HUES6 (cell line): ENCODE data around the gene ADAMTS19.
A peak's percentile ranks its signal among the peaks of the same experiment; 100 is the strongest.
"Not testable (repeated sequence)": the region's sequence is repeated elsewhere in the genome, so short reads cannot be mapped to it uniquely, and the experiment has no call there.

Experiments
- H3K27ac ChIP-seq: 2 replicates; pipeline ENCODE4 v1.7.0; 2013; ENCODE audit warnings: low read depth, mild to moderate bottlenecking, low read length, inconsistent platforms
- H3K27me3 ChIP-seq: 2 replicates; pipeline ENCODE4 v1.6.1; 2013; ENCODE audit warnings: low read length; ENCODE audit not compliant: control insufficient read depth, insufficient read depth
- H3K36me3 ChIP-seq: 2 replicates; pipeline ENCODE4 v1.6.1; 2013; ENCODE audit warnings: low read length; ENCODE audit not compliant: control insufficient read depth, insufficient read depth
- H3K4me1 ChIP-seq: 2 replicates; pipeline ENCODE4 v1.6.1; 2013; ENCODE audit warnings: low read length; ENCODE audit not compliant: control insufficient read depth, insufficient read depth
- H3K4me3 ChIP-seq: 2 replicates; pipeline ENCODE4 v1.5.1; 2013; ENCODE audit warnings: low read depth, low read length
- H3K9ac ChIP-seq: one replicate; pipeline ENCODE4 v1.6.1; 2013; ENCODE audit warnings: mild to moderate bottlenecking, low read length
- H3K9me3 ChIP-seq: 2 replicates; pipeline ENCODE4 v1.6.1; 2013; ENCODE audit warnings: low read depth, low read length; ENCODE audit not compliant: control insufficient read depth, insufficient read depth

The ADAMTS19 gene

DNA sequence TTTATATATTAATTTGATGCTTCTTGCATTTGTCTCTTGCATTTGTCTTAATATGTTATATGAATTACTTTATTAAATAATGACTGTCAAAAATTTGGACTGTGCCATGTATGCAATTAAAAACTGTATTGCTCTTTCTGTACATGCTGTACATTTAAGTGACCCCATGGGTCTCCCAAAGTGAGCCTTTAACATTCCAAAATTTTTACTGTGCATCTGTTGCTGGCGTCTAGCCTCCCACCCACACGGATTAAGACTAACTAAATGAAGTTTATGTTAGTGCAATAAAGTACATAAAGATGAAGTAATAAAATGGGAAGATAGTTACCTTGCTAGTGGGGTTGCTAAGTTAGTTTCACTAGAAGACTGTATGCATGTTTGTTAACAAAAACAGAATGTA, 48.5 kb downstream of the ADAMTS19 start:
- Histone ChIP-seq H3K27me3 (no peaks in the 10 kb centered on the region), H3K4me3 (no peak overlapping the region), H3K9me3 (no peaks in the 10 kb centered on the region), H3K36me3 (peaks cover 13% of the 10 kb centered on the region), H3K4me1 (no peaks in the 10 kb centered on the region), H3K27ac (no peak overlapping the region), H3K9ac (no peak overlapping the region)

GRCh38 chr5:129509363-129509975, 49.4 kb downstream of the ADAMTS19 start:
- H3K27ac ChIP-seq = no peak overlapping the region
- H3K9ac ChIP-seq = no peak overlapping the region
- no peaks in the 10 kb centered on the region for H3K9me3 ChIP-seq
- H3K4me3 ChIP-seq = no peak overlapping the region
- H3K27me3 ChIP-seq = no peaks in the 10 kb centered on the region
- H3K4me1 ChIP-seq = no peaks in the 10 kb centered on the region
- H3K36me3 ChIP-seq = peaks cover 13% of the 10 kb centered on the region

DNA sequence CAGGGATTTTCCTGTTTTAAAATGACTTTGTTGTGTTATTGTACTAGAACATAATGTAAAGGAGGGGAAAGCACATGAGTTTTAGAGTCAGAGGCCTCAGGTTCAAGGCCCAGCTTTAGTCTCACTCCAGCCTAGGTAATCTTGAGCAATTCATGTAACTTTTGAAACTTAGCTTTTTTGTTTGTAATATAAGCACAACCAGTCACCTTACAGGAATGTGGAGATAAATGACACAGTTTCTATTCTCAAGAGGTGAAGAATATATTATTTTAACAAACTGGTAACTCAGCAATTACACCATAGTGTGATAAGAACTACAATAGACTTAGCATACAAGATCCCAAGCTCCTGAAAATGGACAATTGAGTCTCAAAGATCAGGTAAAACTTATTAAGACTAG, 51.2 kb downstream of the ADAMTS19 start:
- Histone ChIP-seq H3K27me3 (no peaks in the 10 kb centered on the region), H3K36me3 (peaks cover 13% of the 10 kb centered on the region), H3K9me3 (no peaks in the 10 kb centered on the region), H3K27ac (no peak overlapping the region), H3K4me1 (no peaks in the 10 kb centered on the region), H3K4me3 (no peak overlapping the region), H3K9ac (no peak overlapping the region)

DNA sequence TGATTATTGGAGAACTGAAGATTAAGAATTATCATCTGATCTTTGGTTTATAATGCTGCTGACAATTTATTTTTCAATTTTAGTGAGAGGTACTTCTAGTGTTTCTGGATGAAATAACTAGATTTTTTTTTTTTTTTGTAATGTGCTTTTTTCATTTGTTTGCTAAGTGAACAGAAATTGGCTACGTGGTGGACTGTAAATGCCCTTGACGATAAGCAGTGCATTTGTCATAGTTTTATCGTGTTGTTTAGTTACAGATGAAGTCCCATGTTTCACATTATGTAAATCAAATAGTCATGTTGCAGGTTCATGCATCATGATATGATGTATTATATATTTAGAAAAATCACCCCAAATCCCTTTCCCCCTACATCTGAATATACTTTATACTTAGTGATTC, 81.0 kb downstream of the ADAMTS19 start:
- Histone ChIP-seq H3K4me1 (no peaks in the 10 kb centered on the region), H3K27me3 (no peaks in the 10 kb centered on the region), H3K9ac (no peak overlapping the region), H3K36me3 (0 out of 2 replicates have a peak, but pooled peaks cover 3% of the 10 kb centered on the region), H3K9me3 (no peaks in the 10 kb centered on the region), H3K4me3 (no peak overlapping the region), H3K27ac (no peak overlapping the region)

DNA sequence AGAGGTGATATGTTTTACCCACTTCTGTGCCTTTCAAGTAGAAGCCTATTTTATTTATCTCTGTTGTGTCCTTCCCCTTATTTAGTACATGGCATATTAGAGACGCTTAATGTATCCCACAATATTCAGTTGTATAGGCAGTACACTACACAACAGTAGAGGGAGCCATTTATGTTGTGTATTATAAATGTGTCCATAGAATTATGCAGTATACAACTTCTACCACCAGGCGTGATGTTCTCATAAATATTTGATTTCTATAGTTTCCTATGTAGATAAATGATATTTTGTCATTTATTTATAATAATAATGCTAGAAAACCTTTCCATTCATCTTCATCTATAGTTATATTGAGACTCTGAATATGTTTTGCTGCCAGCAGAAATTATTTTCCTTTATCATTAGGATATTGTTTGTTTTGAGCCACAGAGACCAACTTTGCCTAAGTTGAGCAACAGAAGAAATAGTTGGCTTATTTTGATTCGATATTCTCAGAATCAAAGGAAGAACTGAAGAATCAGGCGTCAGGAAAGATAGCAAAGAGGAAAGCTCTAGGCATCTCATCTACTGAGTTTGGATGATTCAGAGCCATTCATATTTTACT, 81.7 kb downstream of the ADAMTS19 start:
- Histone ChIP-seq H3K27me3 (no peaks in the 10 kb centered on the region), H3K27ac (no peak overlapping the region), H3K9ac (no peak overlapping the region), H3K4me1 (no peaks in the 10 kb centered on the region), H3K4me3 (no peak overlapping the region), H3K9me3 (no peaks in the 10 kb centered on the region; the same call in 1 of the 2 replicates), H3K36me3 (0 out of 2 replicates have a peak, but pooled peaks cover 5% of the 10 kb centered on the region)

DNA sequence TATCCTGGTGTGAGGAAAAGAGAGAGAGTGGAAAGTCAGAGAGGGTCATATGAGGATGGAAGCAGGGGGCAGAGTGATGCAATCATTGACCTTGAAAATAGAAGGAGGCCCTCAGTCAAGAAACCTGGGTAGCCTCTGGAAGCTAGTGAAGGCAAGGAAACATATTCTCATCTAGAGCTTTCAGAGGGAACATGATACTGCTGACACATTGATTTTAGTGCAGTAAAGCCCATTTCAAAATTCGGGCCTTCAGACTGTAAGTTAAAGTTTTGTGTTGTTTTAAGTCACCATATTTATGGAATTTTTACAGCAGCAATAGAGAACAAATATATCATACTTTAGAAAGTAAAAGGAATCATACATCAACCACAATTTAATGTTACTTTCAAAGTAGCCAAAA, 87.0 kb downstream of the ADAMTS19 start:
- no peak overlapping the region for H3K4me3 ChIP-seq
- H3K27ac ChIP-seq = no peak overlapping the region
- no peaks in the 10 kb centered on the region for H3K27me3 ChIP-seq
- no peaks in the 10 kb centered on the region for H3K4me1 ChIP-seq
- no peak overlapping the region for H3K9ac ChIP-seq
- H3K36me3 ChIP-seq = 0 out of 2 replicates have a peak, but pooled peaks cover 8% of the 10 kb centered on the region
- no peaks in the 10 kb centered on the region; the same call in 1 of the 2 replicates for H3K9me3 ChIP-seq

GRCh38 chr5:129554134-129554904, 94.2 kb downstream of the ADAMTS19 start:
- Histone ChIP-seq H3K36me3 (peaks cover 14% of the 10 kb centered on the region), H3K4me3 (no peak overlapping the region), H3K9me3 (no peaks in the 10 kb centered on the region), H3K9ac (no peak overlapping the region), H3K27me3 (no peaks in the 10 kb centered on the region), H3K4me1 (no peaks in the 10 kb centered on the region), H3K27ac (no peak overlapping the region)

DNA sequence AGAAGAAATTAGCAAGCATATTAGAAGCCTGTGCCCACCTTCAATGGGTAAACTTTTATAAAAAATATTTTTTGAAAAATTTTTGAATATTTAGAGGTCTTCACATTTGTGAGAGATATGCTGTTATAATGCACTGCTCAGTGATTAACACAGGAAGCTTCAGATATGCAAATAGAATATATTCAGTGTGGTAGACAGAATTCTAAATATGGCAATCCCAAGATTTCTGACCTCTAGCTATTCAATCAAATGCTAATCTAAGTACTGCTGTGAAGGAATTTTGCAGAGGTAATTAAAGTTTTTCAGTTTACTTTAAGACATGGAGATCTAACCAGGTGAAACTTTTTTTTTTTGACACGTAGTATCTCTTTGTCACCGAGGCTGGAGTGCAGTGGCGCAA, 103.5 kb downstream of the ADAMTS19 start:
- H3K36me3 ChIP-seq = peaks cover 14% of the 10 kb centered on the region
- no peaks in the 10 kb centered on the region for H3K27me3 ChIP-seq
- no peaks in the 10 kb centered on the region for H3K4me1 ChIP-seq

GRCh38 chr5:129569295-129569694, 109.2 kb downstream of the ADAMTS19 start:
- Histone ChIP-seq H3K4me3 (no peak overlapping the region), H3K27me3 (no peaks in the 10 kb centered on the region), H3K27ac (0 out of 2 replicates have a peak overlapping the region, but pooled peaks have one; percentile 23), H3K9me3 (no peaks in the 10 kb centered on the region), H3K9ac (no peak overlapping the region), H3K4me1 (no peaks in the 10 kb centered on the region), H3K36me3 (peaks cover 14% of the 10 kb centered on the region)

More for the DNA sequence above, 103.5 kb downstream of the ADAMTS19 start:
- H3K9me3 ChIP-seq = no peaks in the 10 kb centered on the region
- no peak overlapping the region for H3K4me3 ChIP-seq
- no peak overlapping the region for H3K27ac ChIP-seq
- H3K9ac ChIP-seq = no peak overlapping the region

DNA sequence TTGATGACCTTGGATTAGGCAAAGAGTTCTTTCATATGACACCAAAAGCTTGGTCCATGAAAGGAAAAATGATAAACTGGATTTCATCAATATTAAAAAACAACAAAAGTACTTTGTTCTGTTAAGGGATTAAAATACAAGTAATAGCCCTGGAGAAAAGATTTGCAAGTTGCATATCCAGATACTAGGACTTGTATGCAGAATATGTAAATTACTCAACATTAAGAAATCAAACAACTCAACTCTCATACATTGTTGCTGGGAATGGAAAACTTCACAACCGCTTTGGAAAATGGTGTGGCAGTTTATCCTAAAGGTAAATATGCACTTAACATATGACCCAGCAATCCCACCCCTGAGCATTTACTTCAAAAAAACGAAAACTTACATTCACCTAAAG, 112.0 kb downstream of the ADAMTS19 start:
- Histone ChIP-seq H3K9ac (no peak overlapping the region), H3K36me3 (0 out of 2 replicates have a peak, but pooled peaks cover 6% of the 10 kb centered on the region), H3K4me3 (no peak overlapping the region), H3K9me3 (no peaks in the 10 kb centered on the region), H3K27me3 (no peaks in the 10 kb centered on the region), H3K4me1 (no peaks in the 10 kb centered on the region), H3K27ac (no peak overlapping the region)

- not testable (repeated sequence) for H3K9ac ChIP-seq, H3K27ac ChIP-seq, H3K27me3 ChIP-seq, H3K9me3 ChIP-seq, H3K4me3 ChIP-seq, H3K36me3 ChIP-seq
- peaks cover 10% of the 10 kb centered on the region; the same call in 1 of the 2 replicates for H3K4me1 ChIP-seq
Observed at GRCh38 chr5:129584496-129584895, 124.4 kb downstream of the ADAMTS19 start.
